T-helper 2 cell treated with Interferon-gamma antibody and Interleukin-4, amounts not matched to agents 5 μg/mL and 100 μg/mL, for 36 hours (primary cell): Measurements from ENCODE around the gene NFIX.

ENCODE experiments used
- DNase-seq: peaks from one replicate; pipeline ENCODE4 v3.0.0; 2021; ENCODE audit warnings: low spot score
- H3K27ac Mint-ChIP-seq: one replicate; pipeline ENCODE4 v1.8.0; 2021; ENCODE audit warnings: mild to moderate bottlenecking, mixed read lengths
- H3K27me3 Mint-ChIP-seq: one replicate; pipeline ENCODE4 v1.8.0; 2021; ENCODE audit warnings: low read depth, mixed read lengths
- H3K36me3 Mint-ChIP-seq: one replicate; pipeline ENCODE4 v1.8.0; 2021; ENCODE audit warnings: low read depth, mixed read lengths
- H3K4me1 Mint-ChIP-seq: one replicate; pipeline ENCODE4 v1.8.0; 2021; ENCODE audit warnings: low read depth, mixed read lengths
- H3K4me3 Mint-ChIP-seq: one replicate; pipeline ENCODE4 v1.8.0; 2022; ENCODE audit warnings: mild to moderate bottlenecking, moderate library complexity, mixed read lengths
- H3K9me3 Mint-ChIP-seq: one replicate; pipeline ENCODE4 v1.8.0; 2021; ENCODE audit warnings: mixed read lengths

The NFIX gene

DNA sequence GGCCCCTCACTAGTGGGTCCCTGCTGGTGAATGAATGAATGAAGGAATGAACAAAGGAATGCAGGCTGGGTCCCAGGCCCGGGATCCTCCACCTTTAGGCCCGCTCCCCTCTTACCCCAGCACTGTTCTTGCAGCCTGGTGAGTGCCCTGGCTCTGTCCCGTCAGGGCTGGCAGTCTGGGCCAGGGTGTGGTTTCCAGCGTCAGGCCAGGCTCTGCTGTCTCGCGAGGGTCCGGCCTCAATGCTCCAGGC lies 107.1 kb downstream of the NFIX start:
- H3K9me3 Mint-ChIP-seq, result no peaks in the 10 kb centered on the region
- no peak for DNase-seq
- H3K4me1 Mint-ChIP-seq, result peaks cover 36% of the 10 kb centered on the region
- no peak overlapping the region for H3K27ac Mint-ChIP-seq
- H3K4me3 Mint-ChIP-seq, result peak overlapping the region; percentile 74
- H3K27me3 Mint-ChIP-seq, result peaks cover 6% of the 10 kb centered on the region
- H3K36me3 Mint-ChIP-seq, result peaks cover 11% of the 10 kb centered on the region

- H3K27me3 Mint-ChIP-seq, result peaks cover 6% of the 10 kb centered on the region
- peaks cover 36% of the 10 kb centered on the region for H3K4me1 Mint-ChIP-seq
- peak within 1 kb of the TSS; percentile 74 for H3K4me3 Mint-ChIP-seq
- H3K9me3 Mint-ChIP-seq, result no peaks in the 10 kb centered on the region
- H3K36me3 Mint-ChIP-seq, result peaks cover 15% of the 10 kb centered on the region
- H3K27ac Mint-ChIP-seq, result peak within 1 kb of the TSS; percentile 2
- DNase-seq, result no peak
Observed at GRCh38 chr19:13102666-13103580, 107.6 kb downstream of the NFIX start, which contains the start of gene LYL1. Gene LYL1, minus strand, starts transcription at chr19:13102858. Its CDS starts 1,687 bp downstream, at chr19:13101171.

DNA sequence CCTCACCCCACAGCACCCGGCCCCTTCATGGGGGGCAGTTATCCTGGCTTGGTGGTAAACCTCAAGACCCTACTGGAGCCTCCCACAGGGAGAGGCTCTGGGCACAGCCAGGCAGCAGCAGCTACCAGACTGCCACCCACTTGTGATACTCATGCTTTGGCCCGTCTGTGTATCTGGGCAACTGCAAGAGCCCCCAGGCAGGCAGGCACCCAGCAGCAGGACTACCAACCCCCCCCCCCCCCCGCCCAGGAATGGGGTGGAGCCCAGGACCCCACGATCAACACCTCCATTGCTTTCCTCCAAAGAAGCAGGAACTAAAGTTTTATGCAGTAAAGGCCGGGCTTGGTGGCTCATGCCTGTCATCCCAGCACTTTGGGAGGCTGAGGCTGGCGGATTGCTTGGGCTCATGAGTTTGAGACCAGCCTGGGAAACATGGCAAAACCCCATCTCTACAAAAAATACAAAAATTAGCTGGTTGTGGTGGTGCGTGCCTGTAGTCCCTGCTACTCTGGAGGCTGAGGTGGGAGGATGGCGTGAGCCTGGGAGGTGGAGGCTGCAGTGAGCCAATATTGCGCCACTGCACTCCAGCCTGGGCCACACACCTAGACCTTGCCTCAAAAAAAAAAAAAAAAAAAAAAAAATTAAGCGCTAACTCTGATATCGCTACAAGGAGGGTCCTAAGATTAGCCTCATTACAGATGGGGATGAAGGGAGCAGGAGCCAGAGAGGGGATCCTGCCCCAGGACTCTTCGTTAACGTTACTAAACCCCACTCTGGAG lies 108.5 kb downstream of the NFIX start:
- Mint-ChIP-seq H3K4me1 (peaks cover 31% of the 10 kb centered on the region), H3K27me3 (no peaks in the 10 kb centered on the region), H3K36me3 (peaks cover 15% of the 10 kb centered on the region), H3K9me3 (no peaks in the 10 kb centered on the region), H3K27ac (peak overlapping the region; percentile 20), H3K4me3 (peak overlapping the region; percentile 91)
- DNase-seq, result no peak

- no peaks in the 10 kb centered on the region for H3K9me3 Mint-ChIP-seq
Observed at GRCh38 chr19:13104360-13104847, 109.1 kb downstream of the NFIX start.

DNA sequence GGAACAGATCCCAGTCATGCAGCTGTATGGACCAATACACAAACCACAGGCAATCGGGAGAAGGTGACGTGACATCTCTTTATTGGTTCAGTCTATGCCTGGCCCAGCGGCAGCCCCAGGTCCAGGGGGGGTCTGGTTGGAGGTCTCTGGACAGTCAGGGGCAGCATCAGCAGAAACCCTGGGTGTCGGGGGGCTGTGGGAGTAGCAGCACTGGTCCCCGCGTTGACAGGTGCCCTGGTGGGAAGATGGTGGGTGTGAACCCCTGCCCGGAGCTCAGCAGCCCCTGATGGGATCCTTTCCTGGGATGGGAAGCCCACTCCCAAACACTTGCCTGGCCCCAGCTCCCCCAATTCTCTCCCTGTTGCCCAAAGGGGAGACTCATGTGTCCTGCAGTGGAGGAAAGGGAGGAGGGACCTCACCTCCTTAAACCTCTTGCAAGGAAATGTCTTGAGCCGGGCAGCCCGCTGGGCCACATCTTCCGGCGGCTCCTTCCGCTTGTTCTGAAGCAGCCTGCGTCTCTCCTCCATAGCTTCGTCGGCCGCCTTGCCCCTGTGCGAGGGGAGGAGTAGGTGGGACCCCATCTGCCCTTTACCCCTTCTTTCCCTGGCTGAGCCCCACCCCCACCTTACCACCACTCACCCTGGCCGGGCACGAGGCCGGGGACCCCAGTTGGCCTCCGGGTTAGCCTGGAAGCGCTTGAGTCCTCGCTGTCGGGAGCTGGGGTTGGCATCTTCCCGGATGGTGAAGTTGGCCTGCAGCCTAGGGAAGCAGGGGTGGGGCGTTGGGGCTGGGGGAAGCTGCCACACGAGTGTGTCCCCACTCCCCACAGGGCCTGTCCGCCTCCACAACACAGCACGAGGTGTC lies 109.8 kb downstream of the NFIX start:
- DNase-seq, result peak; percentile 28
- Mint-ChIP-seq H3K36me3 (peaks cover 15% of the 10 kb centered on the region), H3K27me3 (no peaks in the 10 kb centered on the region), H3K27ac (peak overlapping the region; percentile 93), H3K4me3 (peak overlapping the region; percentile 91), H3K9me3 (no peaks in the 10 kb centered on the region), H3K4me1 (peaks cover 23% of the 10 kb centered on the region)

More at GRCh38 chr19:13104360-13104847, 109.1 kb downstream of the NFIX start:
- Mint-ChIP-seq H3K4me3 (peak overlapping the region; percentile 91), H3K4me1 (peaks cover 28% of the 10 kb centered on the region), H3K27ac (peak overlapping the region; percentile 93), H3K27me3 (no peaks in the 10 kb centered on the region), H3K36me3 (peaks cover 15% of the 10 kb centered on the region)
- DNase-seq, result peak; percentile 65

GRCh38 chr19:13109361-13110098 lies 114.3 kb downstream of the NFIX start:
- Mint-ChIP-seq H3K36me3 (peaks cover 12% of the 10 kb centered on the region), H3K9me3 (no peaks in the 10 kb centered on the region), H3K4me1 (peaks cover 4% of the 10 kb centered on the region), H3K4me3 (no peak overlapping the region), H3K27me3 (no peaks in the 10 kb centered on the region), H3K27ac (no peak overlapping the region)
- DNase-seq, result no peak

DNA sequence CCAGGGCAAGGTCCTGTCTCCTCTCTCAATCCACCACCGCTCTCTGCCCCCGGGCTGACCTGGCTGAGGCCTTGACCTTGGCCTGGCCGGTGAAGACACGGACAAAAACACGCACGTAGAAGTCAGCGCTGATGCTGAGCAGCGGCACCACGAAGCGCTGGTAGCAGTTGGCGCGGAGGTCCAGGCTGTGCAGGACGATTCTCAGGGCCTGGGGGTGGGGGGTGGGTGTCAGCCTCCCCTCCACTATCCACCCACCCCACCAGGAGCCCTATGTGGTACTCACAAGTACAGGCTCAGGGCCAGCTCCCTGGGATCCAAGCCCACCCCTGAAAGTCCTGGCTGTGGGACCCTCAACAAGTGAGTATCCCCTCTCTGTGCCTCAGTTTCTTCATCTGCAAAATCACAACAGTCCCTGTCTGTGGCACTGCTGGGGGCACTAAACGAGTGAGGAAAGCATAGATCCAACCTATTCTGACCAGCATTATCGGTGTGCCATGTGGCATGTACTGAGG lies 114.9 kb downstream of the NFIX start:
- no peaks in the 10 kb centered on the region for H3K27me3 Mint-ChIP-seq
- H3K27ac Mint-ChIP-seq, result no peak overlapping the region
- DNase-seq, result no peak
- peaks cover under 1% of the 10 kb centered on the region for H3K4me1 Mint-ChIP-seq
- H3K4me3 Mint-ChIP-seq, result no peak overlapping the region
- H3K36me3 Mint-ChIP-seq, result peaks cover 15% of the 10 kb centered on the region
- no peaks in the 10 kb centered on the region for H3K9me3 Mint-ChIP-seq

- Mint-ChIP-seq H3K27me3 (no peaks in the 10 kb centered on the region), H3K36me3 (peaks cover 19% of the 10 kb centered on the region), H3K27ac (no peak overlapping the region), H3K4me1 (peaks cover 6% of the 10 kb centered on the region), H3K9me3 (no peaks in the 10 kb centered on the region), H3K4me3 (no peak overlapping the region)
- no peak for DNase-seq
Observed at GRCh38 chr19:13112555-13112954, 117.3 kb downstream of the NFIX start.

GRCh38 chr19:13115936-13116281 lies 120.6 kb downstream of the NFIX start:
- Mint-ChIP-seq H3K9me3 (no peaks in the 10 kb centered on the region), H3K4me1 (peaks cover 20% of the 10 kb centered on the region), H3K4me3 (peak overlapping the region; percentile 96), H3K27ac (peak overlapping the region; percentile 97), H3K36me3 (peaks cover 17% of the 10 kb centered on the region), H3K27me3 (no peaks in the 10 kb centered on the region)
- no peak for DNase-seq

DNA sequence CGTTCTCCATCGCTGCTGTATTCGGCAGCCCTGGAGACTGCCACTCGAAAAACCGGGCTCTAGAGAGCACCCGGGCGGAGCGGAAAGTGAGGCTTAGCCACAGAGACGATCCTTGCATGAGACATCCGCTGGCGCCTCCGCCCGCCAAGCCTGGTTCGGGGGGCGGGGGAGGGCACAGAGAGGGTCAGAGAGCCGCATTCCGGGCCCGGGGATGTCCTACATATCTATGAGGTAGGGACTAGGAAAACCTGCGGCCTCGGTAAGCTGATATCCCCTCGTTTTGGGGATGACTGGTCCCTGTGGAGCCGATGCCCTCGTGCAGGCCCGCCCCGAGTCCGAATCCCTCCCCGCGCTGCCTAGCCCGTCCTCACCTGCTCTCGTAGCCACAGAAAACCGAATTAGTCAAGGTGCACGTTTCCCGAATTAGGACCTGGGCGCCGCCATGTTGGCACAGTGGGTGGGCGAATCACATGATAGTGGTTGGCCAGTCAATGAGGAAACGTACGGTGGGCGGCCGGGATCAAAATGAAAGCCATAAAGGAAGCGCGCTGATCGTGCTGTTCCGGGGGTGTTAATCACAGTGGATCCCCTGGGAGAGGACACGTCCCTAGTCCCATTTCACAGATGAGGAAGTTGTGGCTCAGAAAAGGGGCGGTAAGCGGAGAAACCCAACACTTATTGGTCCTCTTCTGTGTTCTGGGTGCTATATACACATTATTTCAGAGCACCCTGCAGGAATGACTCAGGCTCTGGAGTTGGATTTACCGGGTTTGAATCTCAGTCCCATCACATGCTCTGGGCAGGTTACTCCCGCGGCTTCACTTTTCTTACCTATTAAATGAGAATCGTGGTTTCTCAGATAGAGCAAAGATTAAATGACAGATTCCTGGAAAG lies 121.3 kb downstream of the NFIX start, which contains the start of gene TRMT1:
TSS of gene TRMT1 (minus strand) at position 459 of the 894 bp plus-strand sequence. CDS start at position 118, 341 bp downstream.
- Mint-ChIP-seq H3K4me1 (peaks cover 23% of the 10 kb centered on the region), H3K9me3 (no peaks in the 10 kb centered on the region), H3K27me3 (no peaks in the 10 kb centered on the region), H3K27ac (peak within 1 kb of the TSS; percentile 97), H3K36me3 (peaks cover 19% of the 10 kb centered on the region), H3K4me3 (peak within 1 kb of the TSS; percentile 96)
- peak; percentile 92 for DNase-seq

DNA sequence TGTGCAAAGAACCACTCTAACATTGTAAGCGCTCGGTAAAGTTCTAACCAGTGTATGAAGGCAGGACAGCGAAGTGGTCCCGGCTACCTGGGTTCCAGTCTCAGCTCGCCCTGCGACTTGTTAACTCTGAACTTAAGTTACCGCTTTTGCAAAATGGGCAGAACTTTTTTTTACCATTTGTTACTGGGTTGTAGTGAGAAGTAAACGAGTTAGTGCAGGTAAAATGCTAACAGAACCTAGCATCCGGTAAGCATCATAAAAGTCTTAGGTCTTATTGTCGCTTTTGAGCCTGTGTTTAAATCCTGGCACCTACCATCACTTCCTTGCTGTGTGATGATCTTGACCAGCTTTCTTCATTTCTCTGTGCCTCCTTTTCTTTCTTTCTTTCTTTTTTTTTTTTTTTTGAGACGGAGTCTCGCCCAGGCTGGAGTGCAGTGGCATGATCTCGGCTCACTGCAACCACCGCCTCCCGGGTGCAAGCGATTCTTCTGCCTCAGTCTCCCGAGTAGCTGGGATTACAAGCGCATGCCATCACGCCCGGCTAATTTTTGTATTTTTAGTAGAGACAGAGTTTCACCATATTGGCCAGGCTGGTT lies 122.0 kb downstream of the NFIX start:
- Mint-ChIP-seq H3K4me1 (peaks cover 26% of the 10 kb centered on the region), H3K4me3 (peak overlapping the region; percentile 96)

More for the DNA sequence above, 122.0 kb downstream of the NFIX start:
- Mint-ChIP-seq H3K36me3 (peaks cover 22% of the 10 kb centered on the region), H3K9me3 (no peaks in the 10 kb centered on the region), H3K27me3 (no peaks in the 10 kb centered on the region), H3K27ac (peak overlapping the region; percentile 97)
- DNase-seq, result no peak
